A673 (cell line): Measurements from ENCODE around the gene EEIG1.

Experiments used
- EZH2 ChIP-seq: fragments of 200-600 bp; sonication (generic); IDR thresholded peaks from 2 replicates; pipeline ENCODE4 v1.6.1; 2017; ENCODE audit warnings: borderline replicate concordance, low read depth, mild to moderate bottlenecking, mixed read lengths, antibody characterized with exemption, low read length; ENCODE audit not compliant: poor library complexity, severe bottlenecking
- TF ChIP-seq, protein P1 (sequence below): fragments of 300-800, 200-600 bp; sonication (generic); conservative IDR thresholded peaks from 2 replicates; pipeline ENCODE4 v1.5.1; 2017; ENCODE audit warnings: low read depth, mild to moderate bottlenecking, antibody characterized with exemption, low read length, moderate library complexity, mixed read lengths

DNA sequence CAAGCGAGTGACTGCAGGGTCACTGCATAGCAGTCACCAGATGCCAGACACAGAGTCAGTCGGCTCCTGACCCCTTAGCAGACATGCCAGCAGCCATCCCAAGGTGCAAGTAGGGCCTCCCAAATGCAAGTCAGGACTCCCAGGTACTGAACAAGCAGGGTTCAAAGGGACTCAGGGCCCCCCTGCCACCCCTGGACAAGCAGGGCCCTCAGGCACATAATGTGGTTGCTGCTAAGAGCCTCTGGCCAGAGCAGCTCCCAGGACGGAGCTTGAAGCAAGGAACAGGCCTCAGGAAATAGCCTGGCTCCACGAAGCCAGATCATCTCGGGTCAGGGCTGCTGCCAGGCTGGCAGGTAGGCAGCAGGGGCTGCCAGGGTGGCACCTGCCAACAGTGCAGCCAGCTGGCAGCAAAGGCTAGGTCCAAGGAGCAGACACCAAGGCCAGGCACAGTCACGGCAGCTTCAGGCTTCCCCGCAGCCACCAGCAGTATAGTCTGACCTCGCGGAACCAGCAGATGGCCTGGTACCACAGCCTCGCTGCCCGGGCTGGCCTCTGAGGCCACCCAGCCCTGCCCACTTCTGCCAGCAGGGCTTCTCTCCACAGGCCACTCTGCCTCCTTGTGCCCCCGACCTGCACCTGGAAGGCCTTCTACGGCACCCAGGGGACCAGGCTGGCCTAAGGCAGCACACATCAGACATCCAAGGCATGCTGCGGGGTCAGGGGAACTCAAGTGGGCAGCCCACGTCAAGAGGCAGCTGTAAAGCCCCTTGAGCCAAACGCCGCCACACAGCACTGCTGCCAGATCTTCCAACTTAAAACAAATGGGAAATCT, 7.4 kb downstream of the EEIG1 start:
- TF ChIP-seq, protein P1, sequence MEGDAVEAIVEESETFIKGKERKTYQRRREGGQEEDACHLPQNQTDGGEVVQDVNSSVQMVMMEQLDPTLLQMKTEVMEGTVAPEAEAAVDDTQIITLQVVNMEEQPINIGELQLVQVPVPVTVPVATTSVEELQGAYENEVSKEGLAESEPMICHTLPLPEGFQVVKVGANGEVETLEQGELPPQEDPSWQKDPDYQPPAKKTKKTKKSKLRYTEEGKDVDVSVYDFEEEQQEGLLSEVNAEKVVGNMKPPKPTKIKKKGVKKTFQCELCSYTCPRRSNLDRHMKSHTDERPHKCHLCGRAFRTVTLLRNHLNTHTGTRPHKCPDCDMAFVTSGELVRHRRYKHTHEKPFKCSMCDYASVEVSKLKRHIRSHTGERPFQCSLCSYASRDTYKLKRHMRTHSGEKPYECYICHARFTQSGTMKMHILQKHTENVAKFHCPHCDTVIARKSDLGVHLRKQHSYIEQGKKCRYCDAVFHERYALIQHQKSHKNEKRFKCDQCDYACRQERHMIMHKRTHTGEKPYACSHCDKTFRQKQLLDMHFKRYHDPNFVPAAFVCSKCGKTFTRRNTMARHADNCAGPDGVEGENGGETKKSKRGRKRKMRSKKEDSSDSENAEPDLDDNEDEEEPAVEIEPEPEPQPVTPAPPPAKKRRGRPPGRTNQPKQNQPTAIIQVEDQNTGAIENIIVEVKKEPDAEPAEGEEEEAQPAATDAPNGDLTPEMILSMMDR: no peak
- TF ChIP-seq EZH2: no peak
